Endothelial cell of umbilical vein (primary cell): ENCODE results near the gene TRMT11. TPM values are rescaled to one million over a fixed set of nuclear protein-coding genes. Genes with fewer than 3 reads are reported as not detected.

Source experiments
- BruUV-seq: library from RNA; stranded (reverse); fragments of 400-500 nt; replicated peaks from 2 replicates; lab custom pipeline; 2021; lab: Mats Ljungman, UMichigan
- CTCF ChIA-PET: fragments of 300-600, 350-600 bp; sonication (Branson Sonifier 250); formaldehyde crosslinking; loops from one replicate; lab custom pipeline; 2021; ENCODE audit warnings: antibody characterized with exemption, inconsistent platforms; lab: Charles Lee
- POLR2A ChIA-PET: fragments of 300-600, 350-600 bp; sonication (Branson Sonifier 250); formaldehyde crosslinking; loops from one replicate; lab custom pipeline; 2021; ENCODE audit warnings: antibody characterized with exemption, inconsistent platforms; lab: Charles Lee
- DNase-seq: peaks from one replicate; pipeline ENCODE4 v3.0.0-alpha.2; 2011; ENCODE audit warnings: low read depth, low spot score
- FAIRE-seq: peaks from 2 replicates; lab custom pipeline; 2011; peaks lifted over from hg19 to GRCh38; lab: Jason Lieb, UNC
- H2AFZ ChIP-seq: 2 replicates; pipeline ENCODE4 v1.6.0; 2012; ENCODE audit warnings: low read depth, low read length, control low read depth, inconsistent platforms
- H3K27ac ChIP-seq: 2 replicates; pipeline ENCODE4 v1.5.1; 2011; ENCODE audit warnings: low read depth, mild to moderate bottlenecking, control low read depth, low read length, moderate library complexity; ENCODE audit not compliant: insufficient read depth
- H3K27me3 ChIP-seq, 2 experiments: 2 replicates each; pipeline versions ENCODE4 v1.6.0 to v1.6.1; 2011; ENCODE audit warnings: low read length in 2 of 2, mixed read lengths in 1 of 2; ENCODE audit not compliant: control insufficient read depth in 2 of 2, insufficient read depth in 2 of 2
- H3K36me3 ChIP-seq, 2 experiments: 2 replicates in 1 of 2; 3 replicates in 1 of 2; pipeline ENCODE4 v1.5.1; 2011; ENCODE audit warnings: low read length in 2 of 2, mild to moderate bottlenecking in 1 of 2, moderate library complexity in 1 of 2; ENCODE audit not compliant: control insufficient read depth in 2 of 2, insufficient read depth in 2 of 2; ENCODE audit errors: extremely low read depth in 1 of 2
- H3K4me1 ChIP-seq: 3 replicates; pipeline ENCODE4 v1.5.1; 2011; ENCODE audit warnings: mild to moderate bottlenecking, low read length; ENCODE audit not compliant: control insufficient read depth, insufficient read depth; ENCODE audit errors: extremely low read depth
- H3K4me2 ChIP-seq: 2 replicates; pipeline ENCODE4 v1.6.1; 2011; ENCODE audit warnings: low read length, control low read depth, mixed read lengths; ENCODE audit not compliant: insufficient read depth
- H3K4me3 ChIP-seq, 3 experiments: fragments of 200-600 bp in 1 of 3; sonication (generic), shearing (Covaris generic) in 1 of 3; replicated peaks in 1 of 3; 2 replicates each; pipeline ENCODE4 v1.5.1; 2011 to 2016; ENCODE audit warnings: control low read depth in 3 of 3, low read length in 3 of 3, mild to moderate bottlenecking in 2 of 3, inconsistent platforms in 1 of 3, low read depth in 1 of 3, moderate library complexity in 1 of 3; ENCODE audit not compliant: insufficient read depth in 1 of 3
- H3K79me2 ChIP-seq: 2 replicates; pipeline ENCODE4 v1.6.0; 2012; ENCODE audit warnings: low read length, inconsistent platforms; ENCODE audit not compliant: control insufficient read depth, insufficient read depth
- H3K9ac ChIP-seq: replicated peaks from 2 replicates; pipeline ENCODE3; 2011; ENCODE audit warnings: low read length, control low read depth; ENCODE audit not compliant: insufficient read depth; ENCODE audit errors: extremely low read depth
- H3K9me1 ChIP-seq: replicated peaks from 3 replicates; pipeline ENCODE4 v1.6.0; 2011; ENCODE audit warnings: mild to moderate bottlenecking, low read length; ENCODE audit not compliant: control insufficient read depth, insufficient read depth; ENCODE audit errors: extremely low read depth
- H3K9me3 ChIP-seq: replicated peaks from 2 replicates; pipeline ENCODE4 v1.5.1; 2012; ENCODE audit warnings: low read length, inconsistent platforms; ENCODE audit not compliant: control insufficient read depth, insufficient read depth
- H4K20me1 ChIP-seq: replicated peaks from 2 replicates; pipeline ENCODE3; 2011; ENCODE audit warnings: mild to moderate bottlenecking, low read length; ENCODE audit not compliant: control insufficient read depth, insufficient read depth; ENCODE audit errors: extremely low read depth
- EZH2 ChIP-seq: IDR thresholded peaks from 2 replicates; pipeline ENCODE4 v1.6.1; 2012; ENCODE audit warnings: borderline replicate concordance, low read depth, mild to moderate bottlenecking, moderate library complexity, low read length, inconsistent platforms; ENCODE audit not compliant: severe bottlenecking
- FOS ChIP-seq: IDR thresholded peaks from 2 replicates; pipeline ENCODE4 v1.6.1; 2011; ENCODE audit warnings: mild to moderate bottlenecking, low read length, moderate library complexity, borderline replicate concordance; ENCODE audit not compliant: insufficient read depth
- GATA2 ChIP-seq: IDR thresholded peaks from 2 replicates; pipeline ENCODE4 v1.7.0; 2011; ENCODE audit warnings: low read depth, mild to moderate bottlenecking, moderate library complexity, mixed read lengths, low read length; ENCODE audit not compliant: insufficient read length, insufficient read depth
- JUN ChIP-seq: IDR thresholded peaks from 2 replicates; pipeline ENCODE4 v1.6.1; 2011; ENCODE audit warnings: borderline replicate concordance, low read depth; ENCODE audit not compliant: insufficient read length, insufficient read depth
- MYC ChIP-seq: IDR thresholded peaks from one replicate; pipeline ENCODE4 v1.6.1; 2011; ENCODE audit warnings: mild to moderate bottlenecking, low read depth, low read length
- POLR2A ChIP-seq: IDR thresholded peaks from 2 replicates; pipeline ENCODE4 v1.6.1; 2012; ENCODE audit warnings: low read depth, mild to moderate bottlenecking, control low read depth, low read length
- dilution Hi-C: fragments of 300-500 bp; cut with MboI; formaldehyde crosslinking; loops from one replicate; pipeline ENCODE4 v1.15.0; 2019; ENCODE audit warnings: low sequenced_read_pairs; ENCODE audit not compliant: extremely low pct_ligation_motif_present
- intact Hi-C: fragments of 100-400 bp; cut with micrococcal nuclease; formaldehyde crosslinking; loops from one replicate; pipeline ENCODE4 v1.10.0; 2022
- polyA plus RNA-seq, 4 experiments: library from polyadenylated mRNA; depleted of rRNA in 3 of 4; stranded (reverse) in 3 of 4; unstranded in 1 of 4; fragments of >200 nt; gene quantifications; 2 replicates each; pipeline versions ENCODE4 v1.2.1 to v1.2.3, GENCODE V29; 2011 to 2012; ENCODE audit warnings: missing spikeins in 1 of 4
- total RNA-seq: library from RNA; stranded (reverse); gene quantifications from 2 replicates; pipeline ENCODE4 v1.2.3, GENCODE V29; 2021
- TF ChIP-seq, protein P1 (sequence below): IDR thresholded peaks from 2 replicates; pipeline ENCODE4 v1.6.1; 2011; ENCODE audit not compliant: insufficient read depth, insufficient read length
- TF ChIP-seq, protein P2 (sequence below), 2 donors: IDR thresholded peaks; 1 replicate in 1 of 2; 2 replicates in 1 of 2; pipeline ENCODE4 v1.5.1; 2011; ENCODE audit warnings: low read length in 2 of 2, mild to moderate bottlenecking in 2 of 2, moderate library complexity in 2 of 2, control low read depth in 1 of 2, inconsistent platforms in 1 of 2, low read depth in 1 of 2; ENCODE audit not compliant: insufficient read depth in 1 of 2; ENCODE audit errors: extremely low read depth in 1 of 2

Gene TRMT11
- total and polyA plus RNA-seq, 2 donors (not counting 3 experiments of a cell fraction or from before 2014, with no cell fraction given) = 5.1 to 10.7 TPM

DNA sequence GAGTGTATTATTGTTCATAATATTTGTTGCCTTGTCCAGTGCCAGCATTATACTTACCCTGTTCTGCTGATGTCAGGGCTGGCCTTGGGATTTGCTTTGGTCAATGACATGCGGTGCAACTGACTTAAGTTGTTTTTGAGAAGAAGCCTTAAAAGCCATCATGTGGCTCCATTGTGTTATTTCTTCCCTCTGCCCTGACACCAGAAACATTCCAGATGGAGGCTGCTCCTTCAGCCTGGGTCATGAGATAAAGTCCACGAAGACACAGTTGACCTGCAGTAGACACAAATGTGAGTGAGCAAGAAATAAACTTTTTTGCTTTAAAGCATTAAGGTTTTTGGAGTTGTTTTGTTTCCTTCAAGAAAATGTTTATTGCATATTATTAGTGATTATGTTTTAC is 37.3 kb upstream of the TRMT11 start:
- Histone ChIP-seq H3K79me2 (no peaks in the 10 kb centered on the region), H3K9me1 (no peaks in the 10 kb centered on the region), H3K9ac (no peak overlapping the region), H3K9me3 (no peaks in the 10 kb centered on the region), H3K27me3 (no peaks in the 10 kb centered on the region), H2AFZ (no peak overlapping the region), H3K27ac (no peak overlapping the region), H3K4me2 (no peak overlapping the region), H3K4me3 (no peak overlapping the region), H3K4me1 (peaks cover 36% of the 10 kb centered on the region), H4K20me1 (no peaks in the 10 kb centered on the region), H3K36me3 (no peaks in the 10 kb centered on the region)
- TF ChIP-seq POLR2A (no peak), JUN (no peak), MYC (no peak), GATA2 (no peak), FOS (no peak), EZH2 (no peak)
- TF ChIP-seq, protein P1, sequence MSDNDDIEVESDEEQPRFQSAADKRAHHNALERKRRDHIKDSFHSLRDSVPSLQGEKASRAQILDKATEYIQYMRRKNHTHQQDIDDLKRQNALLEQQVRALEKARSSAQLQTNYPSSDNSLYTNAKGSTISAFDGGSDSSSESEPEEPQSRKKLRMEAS = no peak
- TF ChIP-seq, protein P2, sequence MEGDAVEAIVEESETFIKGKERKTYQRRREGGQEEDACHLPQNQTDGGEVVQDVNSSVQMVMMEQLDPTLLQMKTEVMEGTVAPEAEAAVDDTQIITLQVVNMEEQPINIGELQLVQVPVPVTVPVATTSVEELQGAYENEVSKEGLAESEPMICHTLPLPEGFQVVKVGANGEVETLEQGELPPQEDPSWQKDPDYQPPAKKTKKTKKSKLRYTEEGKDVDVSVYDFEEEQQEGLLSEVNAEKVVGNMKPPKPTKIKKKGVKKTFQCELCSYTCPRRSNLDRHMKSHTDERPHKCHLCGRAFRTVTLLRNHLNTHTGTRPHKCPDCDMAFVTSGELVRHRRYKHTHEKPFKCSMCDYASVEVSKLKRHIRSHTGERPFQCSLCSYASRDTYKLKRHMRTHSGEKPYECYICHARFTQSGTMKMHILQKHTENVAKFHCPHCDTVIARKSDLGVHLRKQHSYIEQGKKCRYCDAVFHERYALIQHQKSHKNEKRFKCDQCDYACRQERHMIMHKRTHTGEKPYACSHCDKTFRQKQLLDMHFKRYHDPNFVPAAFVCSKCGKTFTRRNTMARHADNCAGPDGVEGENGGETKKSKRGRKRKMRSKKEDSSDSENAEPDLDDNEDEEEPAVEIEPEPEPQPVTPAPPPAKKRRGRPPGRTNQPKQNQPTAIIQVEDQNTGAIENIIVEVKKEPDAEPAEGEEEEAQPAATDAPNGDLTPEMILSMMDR (IDR thresholded peaks at IDR 0.05; ENCODE audit: extremely low read depth in 1 of 2, insufficient read depth in 1 of 2, low read depth in 1 of 2, low read length in 2 of 2) = no peak
- no peak for FAIRE-seq
- ChIA-PET POLR2A (no interaction called here), CTCF (interaction anchor here (1.3 to 7.0 kb wide), 4 partner anchors 8 to 161 kb away, joined by 3 to 86 read pairs (median 4); partner anchors contain the start of gene HINT3)
- dilution Hi-C loops (no loop called here), intact Hi-C loops (no loop called here)
- no peak for DNase-seq
- BruUV-seq = no TSS peak
